RWPE2 (cell line): Measurements from ENCODE around the gene LIFR.

Experiments
- ATAC-seq: fragments of 200-7000 bp; cut with Tn5 transposase; 3 replicates; pipeline ENCODE4 v1.9.1; 2021; ENCODE audit warnings: low read depth
- DNase-seq: peaks from one replicate; pipeline ENCODE4 v3.0.0-alpha.2; 2020; ENCODE audit warnings: low spot score
- H3K27ac ChIP-seq: fragments of 450-650 bp; 2 replicates; pipeline ENCODE4 v1.5.1; 2017; ENCODE audit warnings: mild to moderate bottlenecking; ENCODE audit not compliant: poor library complexity, severe bottlenecking
- H3K27me3 ChIP-seq: fragments of 250-450 bp; sonication (Bioruptor Pico); 2 replicates; pipeline ENCODE4 v1.5.1; 2021; ENCODE audit warnings: mild to moderate bottlenecking, moderate library complexity; ENCODE audit not compliant: insufficient read depth, poor library complexity, severe bottlenecking
- H3K36me3 ChIP-seq: fragments of 250-450 bp; sonication (Bioruptor Pico); 2 replicates; pipeline ENCODE4 v1.5.1; 2020; ENCODE audit warnings: low read depth, mild to moderate bottlenecking, moderate library complexity
- H3K4me1 ChIP-seq: fragments of 250-450 bp; sonication (Bioruptor Pico); 2 replicates; pipeline ENCODE4 v1.5.1; 2021; ENCODE audit warnings: mild to moderate bottlenecking, moderate library complexity; ENCODE audit not compliant: insufficient read depth, poor library complexity, severe bottlenecking
- H3K4me3 ChIP-seq: fragments of 250-450 bp; sonication (Bioruptor Pico); 2 replicates; pipeline ENCODE4 v1.5.1; 2021; ENCODE audit warnings: mild to moderate bottlenecking, moderate library complexity; ENCODE audit not compliant: severe bottlenecking
- H3K9me3 ChIP-seq: fragments of 250-450 bp; sonication (Bioruptor Pico); 2 replicates; pipeline ENCODE4 v1.5.1; 2021; ENCODE audit warnings: mild to moderate bottlenecking, moderate library complexity; ENCODE audit not compliant: severe bottlenecking
- TF ChIP-seq, protein P1 (sequence below): fragments of 450-650 bp; IDR thresholded peaks from one replicate; pipeline ENCODE4 v1.5.1; 2017; ENCODE audit warnings: mild to moderate bottlenecking, moderate library complexity; ENCODE audit not compliant: poor library complexity, severe bottlenecking

The LIFR gene

DNA sequence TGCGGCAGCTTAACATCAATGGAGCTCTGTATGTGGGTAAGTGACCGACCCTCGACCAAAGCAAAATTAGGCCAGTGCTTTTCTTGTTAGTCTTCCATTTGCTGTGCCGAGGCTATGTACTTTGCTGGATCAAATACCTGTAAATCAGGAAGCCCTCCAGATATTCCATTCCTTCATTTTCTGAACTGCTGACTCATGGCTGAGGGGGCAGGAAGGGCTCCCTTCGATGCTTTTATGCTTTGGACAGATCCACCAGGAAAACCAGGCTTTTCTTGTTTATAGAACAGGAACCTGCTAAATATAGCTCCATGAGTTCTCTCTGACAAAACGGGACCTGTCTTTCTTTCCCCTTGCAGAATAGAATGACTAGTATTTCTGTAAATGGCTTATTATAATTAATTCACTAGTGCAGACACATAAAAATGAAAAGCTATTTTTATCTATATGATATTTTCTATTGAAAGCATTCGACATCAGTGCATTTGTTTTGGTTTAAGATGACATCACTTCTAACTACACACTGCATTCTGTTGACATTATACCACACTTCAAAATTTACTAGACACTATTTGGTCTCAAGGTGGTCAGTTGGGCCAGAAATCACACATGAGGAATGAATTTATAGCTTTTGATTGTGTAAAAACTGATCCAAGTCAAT is 93.3 kb downstream of the LIFR start:
- Histone ChIP-seq H3K4me1 (peaks cover 56% of the 10 kb centered on the region), H3K27ac (peak overlapping the region; percentile 53), H3K9me3 (no peaks in the 10 kb centered on the region), H3K27me3 (no peaks in the 10 kb centered on the region), H3K36me3 (no peaks in the 10 kb centered on the region), H3K4me3 (no peak overlapping the region)
- ATAC-seq = no peak
- TF ChIP-seq, protein P1, sequence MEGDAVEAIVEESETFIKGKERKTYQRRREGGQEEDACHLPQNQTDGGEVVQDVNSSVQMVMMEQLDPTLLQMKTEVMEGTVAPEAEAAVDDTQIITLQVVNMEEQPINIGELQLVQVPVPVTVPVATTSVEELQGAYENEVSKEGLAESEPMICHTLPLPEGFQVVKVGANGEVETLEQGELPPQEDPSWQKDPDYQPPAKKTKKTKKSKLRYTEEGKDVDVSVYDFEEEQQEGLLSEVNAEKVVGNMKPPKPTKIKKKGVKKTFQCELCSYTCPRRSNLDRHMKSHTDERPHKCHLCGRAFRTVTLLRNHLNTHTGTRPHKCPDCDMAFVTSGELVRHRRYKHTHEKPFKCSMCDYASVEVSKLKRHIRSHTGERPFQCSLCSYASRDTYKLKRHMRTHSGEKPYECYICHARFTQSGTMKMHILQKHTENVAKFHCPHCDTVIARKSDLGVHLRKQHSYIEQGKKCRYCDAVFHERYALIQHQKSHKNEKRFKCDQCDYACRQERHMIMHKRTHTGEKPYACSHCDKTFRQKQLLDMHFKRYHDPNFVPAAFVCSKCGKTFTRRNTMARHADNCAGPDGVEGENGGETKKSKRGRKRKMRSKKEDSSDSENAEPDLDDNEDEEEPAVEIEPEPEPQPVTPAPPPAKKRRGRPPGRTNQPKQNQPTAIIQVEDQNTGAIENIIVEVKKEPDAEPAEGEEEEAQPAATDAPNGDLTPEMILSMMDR = no peak
- no peak for DNase-seq

DNA sequence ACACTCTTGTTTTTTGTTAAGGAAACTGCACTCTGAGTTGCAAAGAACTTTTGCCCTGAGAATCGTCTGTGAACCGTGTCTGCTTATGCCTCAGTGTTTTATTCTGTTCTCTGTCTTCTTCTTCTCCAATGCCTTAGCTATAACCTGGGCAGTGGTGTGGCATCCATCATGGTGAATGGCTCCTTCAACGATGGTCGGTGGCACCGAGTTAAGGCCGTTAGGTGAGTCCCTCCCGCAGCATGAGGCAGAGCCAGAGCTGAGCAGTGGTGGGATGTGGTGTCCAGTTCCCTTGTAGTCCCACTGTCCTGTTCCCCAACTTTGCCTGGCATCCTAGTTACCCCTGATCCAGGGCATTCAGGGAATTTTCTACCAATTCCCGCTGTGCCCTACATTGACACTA is 98.3 kb downstream of the LIFR start:
- no peaks in the 10 kb centered on the region for H3K36me3 ChIP-seq
- H3K4me1 ChIP-seq = peaks cover 19% of the 10 kb centered on the region
- DNase-seq = no peak
- TF ChIP-seq, protein P1 = no peak
- no peak overlapping the region for H3K4me3 ChIP-seq
- no peak for ATAC-seq
- no peaks in the 10 kb centered on the region for H3K9me3 ChIP-seq
- H3K27ac ChIP-seq = no peak overlapping the region
- H3K27me3 ChIP-seq = no peaks in the 10 kb centered on the region

DNA sequence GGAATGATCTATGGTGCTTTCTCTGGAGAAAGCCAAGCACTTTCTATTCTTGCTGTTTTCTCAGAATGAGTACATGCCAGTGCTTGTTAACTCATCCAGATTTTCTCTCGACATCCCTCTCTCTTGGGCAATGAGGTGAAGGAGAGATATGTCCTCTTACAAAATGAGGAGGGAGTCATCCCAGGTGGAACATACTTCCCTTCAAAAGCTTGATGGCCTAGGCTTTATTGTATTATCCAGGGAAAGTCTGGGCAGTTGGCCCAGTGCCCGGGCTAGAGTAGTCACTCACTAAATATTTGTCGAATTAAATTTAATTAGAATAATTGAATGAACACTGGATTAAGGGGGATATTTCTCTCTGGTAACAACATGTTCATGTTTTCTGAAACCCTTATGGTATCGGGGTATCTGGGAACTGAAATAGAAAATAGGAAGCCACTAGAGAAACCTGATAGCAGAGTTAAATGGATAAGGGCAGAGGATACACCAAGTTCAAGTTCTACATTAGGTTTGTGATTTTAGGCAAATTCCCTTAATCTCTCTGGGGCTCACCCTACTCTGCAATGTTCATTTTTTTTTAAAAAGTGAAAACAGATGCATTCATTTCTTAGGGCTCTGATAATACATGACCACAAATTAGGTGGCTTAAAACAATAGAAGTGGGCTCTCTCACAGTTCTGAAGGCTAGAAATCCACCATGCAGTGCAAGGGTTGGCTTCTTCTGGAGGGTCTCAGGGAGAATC is 99.6 kb downstream of the LIFR start:
- Histone ChIP-seq H3K4me1 (peaks cover 12% of the 10 kb centered on the region), H3K27ac (peak overlapping the region; percentile 62), H3K36me3 (no peaks in the 10 kb centered on the region), H3K27me3 (no peaks in the 10 kb centered on the region), H3K9me3 (no peaks in the 10 kb centered on the region), H3K4me3 (no peak overlapping the region)
- TF ChIP-seq, protein P1 = no peak
- ATAC-seq (peak; percentile 95), DNase-seq (peak; percentile 84)

DNA sequence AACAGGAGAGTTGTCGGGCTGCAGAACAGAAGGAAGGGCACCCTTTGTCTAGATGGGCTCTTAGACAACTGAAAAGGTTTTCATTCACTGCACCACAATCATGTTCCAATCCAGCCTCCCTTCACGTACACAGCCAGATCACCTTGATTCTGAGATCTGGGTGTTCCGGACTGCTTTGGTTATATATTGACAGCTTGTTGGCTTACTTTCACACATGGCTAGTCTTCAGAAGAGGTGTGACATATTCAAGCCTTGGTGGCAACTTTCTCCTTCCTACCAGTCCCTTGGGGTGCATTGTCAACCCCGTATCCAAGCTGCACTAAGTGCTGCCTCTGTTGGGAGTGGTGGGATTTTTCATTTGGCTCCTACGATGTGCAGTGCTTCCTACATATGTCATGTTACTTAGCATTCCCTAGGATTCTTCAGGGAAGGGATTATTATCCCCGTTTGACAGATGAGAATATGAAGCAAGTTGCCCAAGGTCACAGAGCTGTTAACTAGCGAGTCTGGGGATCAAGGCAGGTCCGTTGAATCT is 100.6 kb downstream of the LIFR start:
- peak overlapping the region; percentile 62 for H3K27ac ChIP-seq
- H3K4me3 ChIP-seq = no peak overlapping the region
- TF ChIP-seq, protein P1 = no peak
- H3K27me3 ChIP-seq = no peaks in the 10 kb centered on the region
- peaks cover 12% of the 10 kb centered on the region for H3K4me1 ChIP-seq
- DNase-seq (no peak), ATAC-seq (no peak)
- H3K9me3 ChIP-seq = no peaks in the 10 kb centered on the region
- H3K36me3 ChIP-seq = no peaks in the 10 kb centered on the region
